Pancreas (tissue), 10 donors: ENCODE data around the gene DHCR7. TPM values are rescaled to one million over a fixed set of nuclear protein-coding genes. Genes with fewer than 3 reads are reported as not detected.

ENCODE experiments used
- ATAC-seq, 4 donors: fragments of 200-7000 bp; cut with Tn5 transposase; one replicate each; pipeline versions ENCODE4 v1.8.0 to v1.9.1; 2020; ENCODE audit warnings: mild to moderate bottlenecking in 4 of 4, moderate library complexity in 4 of 4
- DNase-seq, 6 donors: peaks; one replicate each; pipeline ENCODE4 v3.0.0-alpha.2; 2020
- FAIRE-seq: peaks from 2 replicates; lab custom pipeline; 2012; peaks lifted over from hg19 to GRCh38; lab: Jason Lieb, UNC
- H3K27ac ChIP-seq, 4 donors: fragments of 200-600 bp; sonication (generic); 1 replicate in 3 of 4; 2 replicates in 1 of 4; pipeline versions ENCODE4 v1.5.0 to v1.8.0; 2020
- H3K27me3 ChIP-seq, 4 donors: fragments of 200-600 bp; one replicate each; pipeline ENCODE4 v1.8.0; 2021
- H3K36me3 ChIP-seq, 3 donors: fragments of 200-600 bp; sonication (generic) in 1 of 3; one replicate each; pipeline versions ENCODE4 v1.5.0 to v1.8.0; 2020 to 2021
- H3K4me1 ChIP-seq, 3 donors: fragments of 200-600 bp; one replicate each; pipeline ENCODE4 v1.8.0; 2021
- H3K4me3 ChIP-seq, 4 donors: fragments of 200-600 bp; sonication (generic) in 2 of 4; one replicate each; pipeline versions ENCODE4 v1.5.0 to v1.8.0; 2020 to 2021
- H3K9me3 ChIP-seq, 4 donors: fragments of 200-600 bp; one replicate each; pipeline ENCODE4 v1.8.0; 2021
- whole genome bisulfite sequencing, 2 donors: extraction: QIAGEN DNeasy Blood & Tissue Kit; methylation state at CpG; one replicate each; pipeline ENCODE4 v1.1.7; 2013; 5-methylcytosine and 5-hydroxymethylcytosine counted together
- intact Hi-C, 3 donors: fragments of 100-400 bp; cut with DNase I; formaldehyde crosslinking; loops; one replicate each; pipeline versions ENCODE4 v1.11.1 to v1.14.2; 2022
- polyA plus RNA-seq, 2 donors: library from polyadenylated mRNA; stranded (reverse); fragments of 200-250 nt; gene quantifications; one replicate each; pipeline ENCODE4 v1.2.3, GENCODE V29; 2013
- total RNA-seq, 6 donors: library from RNA; stranded (reverse); fragmentation: NEBNext Ultra II Directional in 4 of 6; extraction: Animal tissue kit (Norgen Biotek cat#: 25700) in 4 of 6; gene quantifications; one replicate each; pipeline versions ENCODE4 v1.2.1 to v1.2.4, GENCODE V29; 2021 to 2023
- TF ChIP-seq, protein P1 (sequence below), 4 donors: fragments of 200-600 bp; sonication (generic) in 3 of 4; IDR thresholded peaks; one replicate each; pipeline versions ENCODE4 v1.5.0 to v1.8.0; 2021; ENCODE audit warnings: antibody characterized with exemption in 4 of 4
- donor health status: healthy with polysubstance abuse.
- donor health status: DM: no; HTN: no; CAD: no; lungs with moderate emphysema.
- donor health status: DM: no; HTN: no; CAD: no.
- donor health status: control.
- donor health status: control.
- donor health status: Bipolar disorder and iron deficiency.
- donor health status: DM: yes; HTN: yes; CAD: no.
- donor health status: DM: no; HTN: no; CAD: no.
- donor health status: DM: no; HTN: no; CAD: no.
- donor health status: DM: yes; HTN: yes; CAD: no.

DHCR7 gene
- total and polyA plus RNA-seq, 8 donors = 5.7 to 19.8 (median 11.2) TPM

DNA sequence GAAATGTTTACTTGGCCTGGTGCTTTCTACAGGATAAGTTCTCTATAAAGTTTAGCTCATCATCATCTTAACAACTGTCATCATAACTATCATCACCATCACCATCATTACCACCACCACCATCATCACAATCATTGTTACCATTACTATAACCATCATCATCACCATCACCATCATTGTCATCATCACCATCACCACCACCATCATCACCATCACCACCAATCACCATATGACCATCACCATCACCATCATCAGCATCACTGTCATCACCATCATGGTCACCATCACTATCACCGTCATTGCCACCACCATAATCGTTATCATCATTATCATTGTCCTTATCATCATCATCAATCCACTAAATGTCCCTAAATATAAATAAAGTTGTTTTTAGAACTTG is 54.9 kb downstream of the DHCR7 start:
- intact Hi-C loops = no loop called here
- ATAC-seq (no peak), DNase-seq (no peak), FAIRE-seq (no peak)
- no peaks in the 10 kb centered on the region for H3K4me1 ChIP-seq
- H3K4me3 ChIP-seq = no peak overlapping the region
- H3K27ac ChIP-seq = no peak overlapping the region
- H3K27me3 ChIP-seq = no peaks in the 10 kb centered on the region
- TF ChIP-seq, protein P1, sequence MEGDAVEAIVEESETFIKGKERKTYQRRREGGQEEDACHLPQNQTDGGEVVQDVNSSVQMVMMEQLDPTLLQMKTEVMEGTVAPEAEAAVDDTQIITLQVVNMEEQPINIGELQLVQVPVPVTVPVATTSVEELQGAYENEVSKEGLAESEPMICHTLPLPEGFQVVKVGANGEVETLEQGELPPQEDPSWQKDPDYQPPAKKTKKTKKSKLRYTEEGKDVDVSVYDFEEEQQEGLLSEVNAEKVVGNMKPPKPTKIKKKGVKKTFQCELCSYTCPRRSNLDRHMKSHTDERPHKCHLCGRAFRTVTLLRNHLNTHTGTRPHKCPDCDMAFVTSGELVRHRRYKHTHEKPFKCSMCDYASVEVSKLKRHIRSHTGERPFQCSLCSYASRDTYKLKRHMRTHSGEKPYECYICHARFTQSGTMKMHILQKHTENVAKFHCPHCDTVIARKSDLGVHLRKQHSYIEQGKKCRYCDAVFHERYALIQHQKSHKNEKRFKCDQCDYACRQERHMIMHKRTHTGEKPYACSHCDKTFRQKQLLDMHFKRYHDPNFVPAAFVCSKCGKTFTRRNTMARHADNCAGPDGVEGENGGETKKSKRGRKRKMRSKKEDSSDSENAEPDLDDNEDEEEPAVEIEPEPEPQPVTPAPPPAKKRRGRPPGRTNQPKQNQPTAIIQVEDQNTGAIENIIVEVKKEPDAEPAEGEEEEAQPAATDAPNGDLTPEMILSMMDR (IDR thresholded peaks at IDR 0.05) = no peak
- 62 to 66% methylated on average over 2 of the region's 2 CpGs for WGBS, 2 donors
- no peaks in the 10 kb centered on the region for H3K36me3 ChIP-seq
- H3K9me3 ChIP-seq = no peaks in the 10 kb centered on the region

- Histone ChIP-seq H3K36me3 (no peaks in the 10 kb centered on the region), H3K9me3 (no peaks in the 10 kb centered on the region), H3K27me3 (no peaks in the 10 kb centered on the region), H3K27ac (no peak overlapping the region), H3K4me3 (no peak overlapping the region), H3K4me1 (no peaks in the 10 kb centered on the region)
- ATAC-seq (peak in 1 of 4 donors; percentile 28), DNase-seq (no peak), FAIRE-seq (no peak)
- TF ChIP-seq, protein P1 (IDR thresholded peaks at IDR 0.05) = no peak
- intact Hi-C loops = no loop called here
- 14 to 17% methylated on average over 8 of the region's 8 CpGs for WGBS, 2 donors
These were observed 56.4 kb downstream of the DHCR7 start for GRCh38 chr11:71391796-71392195.

GRCh38 chr11:71391352-71391751 is 56.8 kb downstream of the DHCR7 start:
- no peak overlapping the region for H3K4me3 ChIP-seq
- intact Hi-C loops = no loop called here
- FAIRE-seq (no peak), ATAC-seq (no peak), DNase-seq (no peak)
- no peaks in the 10 kb centered on the region for H3K36me3 ChIP-seq
- H3K9me3 ChIP-seq = no peaks in the 10 kb centered on the region
- no peak overlapping the region for H3K27ac ChIP-seq
- H3K27me3 ChIP-seq = no peaks in the 10 kb centered on the region
- no peaks in the 10 kb centered on the region for H3K4me1 ChIP-seq
- WGBS, 2 donors = 49 to 54% methylated on average over 5 of the region's 5 CpGs
- TF ChIP-seq, protein P1 (IDR thresholded peaks at IDR 0.05) = no peak

GRCh38 chr11:71388637-71389235 is 59.5 kb downstream of the DHCR7 start:
- DNase-seq (no peak), ATAC-seq (no peak), FAIRE-seq (no peak)
- TF ChIP-seq, protein P1 (IDR thresholded peaks at IDR 0.05) = no peak
- H3K9me3 ChIP-seq = no peaks in the 10 kb centered on the region
- no peak overlapping the region for H3K27ac ChIP-seq
- no peaks in the 10 kb centered on the region for H3K27me3 ChIP-seq
- no peaks in the 10 kb centered on the region for H3K4me1 ChIP-seq
- no peak overlapping the region for H3K4me3 ChIP-seq
- 73 to 83% methylated on average over 7 of the region's 7 CpGs for WGBS, 2 donors
- intact Hi-C loops = no loop called here
- no peaks in the 10 kb centered on the region for H3K36me3 ChIP-seq

GRCh38 chr11:71387784-71388636 is 60.2 kb downstream of the DHCR7 start:
- DNase-seq (no peak), FAIRE-seq (no peak), ATAC-seq (no peak)
- intact Hi-C loops = no loop called here
- WGBS, 2 donors = 70 to 90% methylated on average over 23 of the region's 23 CpGs
- Histone ChIP-seq H3K4me3 (no peak overlapping the region), H3K36me3 (no peaks in the 10 kb centered on the region), H3K9me3 (no peaks in the 10 kb centered on the region), H3K27ac (no peak overlapping the region), H3K4me1 (no peaks in the 10 kb centered on the region), H3K27me3 (no peaks in the 10 kb centered on the region)
- TF ChIP-seq, protein P1 (IDR thresholded peaks at IDR 0.05) = no peak
